ENCODE data around the gene MCRS1.
"Not testable (repeated sequence)": the region's sequence is repeated elsewhere in the genome, so short reads cannot be mapped to it uniquely, and the experiment has no call there.

Gene MCRS1, protein sequence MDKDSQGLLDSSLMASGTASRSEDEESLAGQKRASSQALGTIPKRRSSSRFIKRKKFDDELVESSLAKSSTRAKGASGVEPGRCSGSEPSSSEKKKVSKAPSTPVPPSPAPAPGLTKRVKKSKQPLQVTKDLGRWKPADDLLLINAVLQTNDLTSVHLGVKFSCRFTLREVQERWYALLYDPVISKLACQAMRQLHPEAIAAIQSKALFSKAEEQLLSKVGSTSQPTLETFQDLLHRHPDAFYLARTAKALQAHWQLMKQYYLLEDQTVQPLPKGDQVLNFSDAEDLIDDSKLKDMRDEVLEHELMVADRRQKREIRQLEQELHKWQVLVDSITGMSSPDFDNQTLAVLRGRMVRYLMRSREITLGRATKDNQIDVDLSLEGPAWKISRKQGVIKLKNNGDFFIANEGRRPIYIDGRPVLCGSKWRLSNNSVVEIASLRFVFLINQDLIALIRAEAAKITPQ

DNA sequence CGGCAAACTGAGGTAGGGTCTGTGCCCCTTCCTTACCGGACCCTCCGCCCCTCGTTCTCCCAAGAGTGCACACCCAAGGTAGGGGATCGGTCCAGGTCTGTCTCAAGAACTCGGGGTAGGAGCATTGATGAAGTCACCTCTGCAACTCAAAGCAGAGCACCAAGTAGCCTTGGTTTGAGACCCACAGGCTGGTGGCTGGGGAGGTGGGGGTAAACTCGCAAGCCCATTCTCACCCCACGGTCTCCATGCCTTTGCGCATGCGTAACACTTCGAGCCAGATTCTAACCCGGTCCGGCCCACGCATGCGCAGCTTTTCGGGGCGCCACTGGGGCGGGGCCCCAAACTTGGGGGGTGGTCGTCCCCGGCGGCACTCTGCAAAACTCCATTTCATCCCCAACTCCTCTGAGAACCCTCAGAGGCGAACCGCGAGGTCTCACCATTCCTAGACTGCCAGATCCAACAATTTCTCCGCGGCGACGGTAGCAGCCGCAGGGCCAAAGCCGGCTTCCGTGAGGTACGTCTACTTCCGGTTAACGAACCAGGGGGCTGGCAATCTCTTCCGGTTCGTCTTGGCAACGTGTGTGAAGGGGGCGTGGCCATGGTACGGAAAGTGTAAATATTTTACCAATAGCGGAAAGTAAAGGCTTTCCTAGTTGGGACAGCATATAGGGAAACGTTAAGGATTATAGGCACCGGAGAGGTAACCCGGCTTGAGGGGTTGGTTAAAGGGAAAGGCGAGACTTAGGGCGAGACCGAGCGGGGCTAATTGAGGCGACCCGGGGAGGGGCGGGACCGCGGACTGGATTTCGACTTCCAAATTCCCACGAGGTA is at the start of gene MCRS1:
Gene MCRS1 (minus strand): TSS at position 532 of the 831 bp plus-strand sequence. CDS start 1,411 bp downstream, outside the sequence.
- DNase-seq (ENCODE audit: low spot score) = peak; percentile 93

DNA sequence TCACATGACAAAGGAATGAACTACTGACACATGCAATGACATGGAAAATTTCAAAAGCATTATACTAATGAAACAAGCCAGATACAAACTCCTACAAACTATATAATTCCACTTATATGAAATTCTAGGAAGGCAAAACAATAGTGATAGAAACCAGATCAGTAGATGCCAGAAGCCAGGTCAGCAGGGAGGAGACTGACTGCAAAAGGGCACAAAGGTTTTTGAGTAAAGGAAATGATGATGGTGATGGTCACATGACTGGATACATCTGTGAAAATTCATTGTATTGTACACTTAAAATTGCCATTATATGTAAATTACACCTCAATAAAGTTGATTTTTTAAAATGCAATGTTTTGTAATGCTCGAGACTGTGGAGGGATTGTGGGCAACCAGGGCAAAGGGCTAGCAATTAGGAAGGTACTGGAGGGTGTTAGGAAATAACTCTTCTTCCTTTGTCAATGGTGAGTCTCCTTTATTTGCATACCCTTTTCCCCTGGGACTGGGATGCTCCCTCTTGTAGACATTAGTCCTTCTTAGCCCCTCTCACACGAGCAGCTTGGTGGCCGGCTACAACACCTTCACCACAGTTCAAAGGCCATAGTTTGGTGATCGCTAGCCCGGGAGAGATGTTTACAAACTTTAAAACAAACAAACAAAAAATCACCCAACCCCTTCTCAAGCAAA is 48.7 kb upstream of the MCRS1 start:
- DNase-seq (ENCODE audit: low spot score) = no peak

DNA sequence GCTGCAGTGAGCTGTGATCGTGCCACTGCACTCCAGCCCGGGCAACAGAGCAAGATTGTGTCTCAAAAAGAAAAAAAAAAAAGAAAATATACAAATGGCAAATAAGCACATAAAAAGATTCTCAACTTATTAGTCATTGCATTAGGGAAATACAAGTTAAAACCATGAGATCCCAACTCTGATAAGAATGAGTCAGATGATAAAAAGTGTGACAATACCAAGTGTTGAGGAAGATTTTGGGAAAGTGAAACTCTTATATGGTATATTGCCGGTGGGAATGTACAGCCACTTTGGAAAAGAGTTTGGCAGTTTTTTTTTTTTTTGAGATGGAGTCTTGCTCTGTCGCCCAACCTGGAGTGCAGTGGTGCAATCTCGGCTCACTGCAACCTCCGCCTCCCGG is 47.8 kb upstream of the MCRS1 start:
- no peak for DNase-seq (ENCODE audit: low spot score)

DNA sequence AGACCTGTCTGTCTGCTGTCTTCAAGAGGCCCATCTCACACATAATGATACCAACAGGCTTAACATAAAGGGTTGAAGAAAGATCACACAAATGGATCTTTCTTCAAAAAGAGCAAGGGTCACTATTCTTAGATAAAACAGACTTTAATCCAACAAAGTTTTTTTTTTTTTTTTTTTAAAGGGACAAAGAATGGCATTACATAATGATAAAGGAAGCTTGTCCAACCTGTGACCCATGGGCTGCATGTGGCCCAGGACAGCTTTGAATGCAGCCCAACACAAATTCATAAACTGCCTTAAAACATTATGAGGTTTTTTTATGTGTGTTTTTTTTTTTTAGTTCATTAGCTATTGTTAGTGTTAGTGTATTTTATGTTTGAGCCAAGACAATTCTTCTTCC is 44.3 kb upstream of the MCRS1 start:
- DNase-seq (ENCODE audit: low spot score) = no peak

DNA sequence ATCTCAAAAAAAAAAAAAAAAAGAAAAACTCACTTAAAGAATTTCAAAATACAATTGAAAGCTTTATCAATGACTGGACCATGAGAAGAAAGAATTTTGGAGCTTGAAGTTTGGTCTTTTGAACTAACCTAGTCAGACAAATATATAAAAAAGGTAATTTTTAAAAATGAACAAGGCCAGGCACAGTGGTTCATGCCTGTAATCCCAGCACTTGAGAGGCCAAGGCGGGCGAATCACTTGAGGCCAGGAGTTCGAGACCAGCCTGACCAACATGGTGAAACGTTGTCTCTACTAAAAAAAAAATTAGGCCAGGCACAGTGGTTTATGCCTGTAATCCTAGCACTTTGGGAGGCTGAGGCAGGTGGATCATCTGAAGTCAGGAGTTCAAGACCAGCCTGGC is 42.8 kb upstream of the MCRS1 start:
- DNase-seq (ENCODE audit: low spot score) = not testable (repeated sequence)

DNA sequence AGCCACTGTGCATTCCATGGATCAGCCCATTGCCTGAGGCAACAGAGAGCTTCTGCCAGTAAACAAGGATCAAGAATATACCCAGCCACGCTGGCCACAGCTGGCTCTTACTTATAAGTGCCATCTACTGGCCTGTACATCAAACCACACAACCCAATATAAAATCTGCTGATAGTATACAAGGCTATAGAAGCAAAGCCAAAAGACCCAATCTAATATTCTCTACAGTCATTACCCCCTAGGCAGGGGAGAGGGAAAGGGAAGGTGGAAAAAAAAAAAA is 41.9 kb upstream of the MCRS1 start:
- no peak for DNase-seq (ENCODE audit: low spot score)

DNA sequence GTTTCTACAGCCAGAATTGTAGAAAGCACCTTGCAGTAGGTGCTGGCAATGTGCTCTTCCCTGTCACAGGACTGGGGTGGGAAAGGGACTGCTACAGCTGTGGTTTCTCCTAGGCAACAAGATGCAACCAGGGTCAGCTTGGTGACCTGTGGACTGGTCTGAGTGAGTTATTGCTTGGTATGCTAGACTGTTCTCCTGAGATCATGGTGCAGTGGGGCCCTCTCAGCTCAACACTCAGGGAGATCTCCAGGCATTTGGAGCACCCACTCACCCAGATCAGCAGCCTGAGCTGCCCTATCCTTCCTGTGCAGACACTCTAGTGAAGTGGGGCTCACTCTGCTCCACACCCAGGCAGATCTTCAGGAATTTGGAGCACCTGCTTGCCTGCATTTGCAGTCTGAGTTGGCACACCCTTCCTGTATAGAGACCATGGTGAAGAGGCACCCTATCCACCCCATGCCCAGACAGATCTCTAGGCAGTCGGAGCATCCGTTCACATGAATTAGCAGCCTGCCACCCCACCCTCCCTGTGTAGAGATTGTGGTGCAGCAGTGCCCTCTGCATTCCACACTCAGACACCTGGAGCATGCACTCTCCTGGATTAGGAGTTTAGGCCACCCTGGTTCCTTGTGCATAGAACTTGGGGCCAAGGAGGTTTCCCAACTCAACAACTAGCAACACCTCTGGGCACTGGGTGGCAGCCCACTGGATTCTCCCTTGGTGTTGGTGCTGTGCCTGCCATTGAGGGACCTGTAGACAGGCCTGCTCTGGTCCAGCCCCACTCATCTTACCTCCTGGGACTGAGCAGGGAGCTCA is 41.3 kb upstream of the MCRS1 start:
- no peak for DNase-seq (ENCODE audit: low spot score)

DNA sequence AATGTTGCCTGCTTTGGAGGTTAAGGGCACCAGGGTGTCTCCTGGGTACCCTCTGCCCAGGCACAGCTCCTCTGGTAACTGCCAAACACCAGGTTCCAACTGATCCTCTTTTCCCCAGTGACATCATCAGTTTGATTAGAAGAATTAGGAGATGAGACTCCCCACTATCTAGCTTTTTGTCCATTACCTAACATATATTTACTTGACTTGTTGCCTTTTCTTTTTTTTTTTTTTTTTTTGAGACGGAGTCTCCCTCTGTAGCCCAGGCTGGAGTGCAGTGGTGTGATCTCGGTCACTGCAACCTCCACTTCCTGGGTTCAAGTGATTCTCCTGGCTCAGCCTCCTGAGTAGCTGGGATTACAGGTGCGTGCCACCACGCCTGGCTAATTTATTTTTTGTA is 37.6 kb upstream of the MCRS1 start, which contains the start of gene FAM186B:
Gene FAM186B (minus strand): TSS at position 101 of the 400 bp plus-strand sequence. CDS start 162 bp downstream, outside the sequence.
- DNase-seq (ENCODE audit: low spot score) = not testable (repeated sequence)

DNA sequence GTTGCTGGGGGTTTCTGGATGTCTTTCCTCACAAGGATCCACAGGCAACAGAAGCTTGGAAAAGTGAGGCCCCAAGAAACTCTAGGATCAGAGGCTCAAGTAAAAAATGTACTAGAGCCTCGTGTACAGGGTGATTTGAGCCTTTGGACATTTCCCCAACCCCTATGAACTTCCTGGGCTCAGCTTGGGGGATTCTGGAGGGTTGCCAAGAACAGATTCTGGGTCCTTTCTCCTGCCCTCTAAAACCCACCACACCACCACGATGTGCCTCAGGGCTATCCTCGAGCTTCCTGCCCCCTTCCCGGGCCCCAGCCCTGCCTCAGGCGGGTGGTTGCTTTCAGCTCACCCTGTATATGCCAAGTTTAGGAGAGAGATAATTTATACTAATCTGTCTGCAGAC is 36.9 kb upstream of the MCRS1 start:
- DNase-seq (ENCODE audit: low spot score) = no peak

DNA sequence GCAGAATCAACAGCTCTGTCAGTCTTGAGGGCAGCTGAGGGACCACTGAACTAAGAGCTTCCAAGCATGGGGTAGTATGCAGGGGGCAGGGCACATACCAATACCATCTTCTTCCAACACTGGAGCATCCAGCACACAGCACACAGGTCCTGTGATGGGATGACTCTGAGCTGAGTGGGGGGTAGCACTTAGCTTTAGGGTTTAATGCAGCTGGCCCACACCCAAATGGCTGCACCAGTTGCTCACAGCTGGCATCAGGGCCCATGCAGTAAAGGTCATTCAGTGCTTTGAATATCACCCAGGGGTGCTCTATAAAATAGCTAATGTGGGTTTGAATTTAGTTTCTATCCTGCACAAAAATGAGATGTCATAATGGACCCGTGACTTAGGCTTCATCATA is 35.8 kb upstream of the MCRS1 start:
- DNase-seq (ENCODE audit: low spot score) = no peak

DNA sequence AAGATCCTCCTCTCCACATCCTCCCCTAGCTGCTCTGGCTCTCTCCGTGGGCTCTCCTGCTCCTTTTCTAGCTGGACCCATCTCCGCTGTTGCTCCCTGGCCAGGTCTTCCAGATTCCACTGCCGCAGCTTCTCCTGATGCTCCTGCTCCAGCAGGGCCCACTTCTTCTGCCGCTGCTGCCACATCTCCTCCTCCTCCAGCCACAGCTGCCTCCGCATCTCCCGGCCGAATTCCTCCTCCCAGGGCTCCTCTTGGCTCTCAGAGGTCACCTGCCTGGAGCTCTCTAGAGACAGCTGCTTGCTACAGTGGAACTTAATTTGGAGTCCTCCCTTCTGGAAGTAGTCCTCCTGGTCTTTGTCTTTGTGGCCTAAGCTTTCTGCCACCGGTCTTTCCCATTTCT is 32.0 kb upstream of the MCRS1 start:
- DNase-seq (ENCODE audit: low spot score) = no peak

DNA sequence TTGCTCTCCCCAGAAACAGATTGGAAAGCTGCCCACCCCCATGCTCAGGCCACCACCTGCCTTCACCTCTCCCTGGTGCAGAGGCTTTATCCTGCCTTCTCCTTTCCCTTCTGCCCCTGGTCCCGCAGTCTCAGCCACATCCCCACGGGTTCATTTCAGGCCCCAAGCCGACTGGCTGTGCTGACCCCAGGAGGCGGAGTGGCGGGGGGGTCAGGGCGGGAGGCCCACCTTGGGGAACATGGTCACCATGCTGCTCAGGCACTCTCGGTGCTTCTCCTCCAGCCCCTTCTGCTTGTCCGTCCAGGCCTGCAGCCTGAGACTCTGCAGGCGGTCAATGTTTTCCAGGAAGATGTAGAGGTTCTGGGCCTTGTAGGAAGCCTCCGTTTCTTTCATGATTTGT is 30.6 kb upstream of the MCRS1 start:
- no peak for DNase-seq (ENCODE audit: low spot score)

DNA sequence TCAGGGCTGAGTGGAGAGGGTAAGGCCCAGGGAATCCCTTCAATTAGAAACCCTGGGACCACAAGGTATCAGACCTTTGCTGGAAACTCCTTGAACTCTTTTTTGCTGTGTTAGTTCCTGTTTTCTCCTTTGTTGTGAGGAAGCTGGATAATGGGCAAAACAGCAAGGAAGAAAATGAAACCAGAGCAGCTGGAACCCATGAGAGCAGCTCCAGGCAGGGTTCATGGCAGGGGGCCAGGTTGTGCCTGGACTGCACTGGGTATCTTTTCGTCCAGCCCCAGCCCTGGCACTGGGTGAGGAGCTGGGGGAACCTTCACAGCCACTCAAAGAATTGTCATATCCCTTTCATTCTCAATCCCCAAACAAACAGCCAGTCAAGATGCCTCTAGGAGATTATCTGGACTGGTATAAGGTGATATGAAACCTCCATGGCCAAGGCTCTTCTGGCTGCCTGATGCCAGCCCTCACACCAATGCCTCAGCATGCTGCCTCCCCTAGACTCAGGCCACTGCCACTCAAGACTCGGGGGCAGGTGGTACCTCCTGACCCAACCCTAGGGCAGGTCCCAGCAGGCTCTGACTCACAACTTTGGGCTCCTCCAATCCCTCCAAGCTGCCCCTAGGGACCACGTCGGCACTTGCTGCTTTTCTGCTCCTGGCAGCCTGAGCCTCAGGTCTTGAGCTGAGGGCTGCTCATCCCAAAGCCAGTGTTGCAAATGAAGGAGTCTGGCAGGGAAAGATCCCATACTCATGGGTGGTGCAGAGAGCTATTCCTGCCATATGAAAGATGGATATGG is 21.0 kb upstream of the MCRS1 start:
- DNase-seq (ENCODE audit: low spot score) = no peak

DNA sequence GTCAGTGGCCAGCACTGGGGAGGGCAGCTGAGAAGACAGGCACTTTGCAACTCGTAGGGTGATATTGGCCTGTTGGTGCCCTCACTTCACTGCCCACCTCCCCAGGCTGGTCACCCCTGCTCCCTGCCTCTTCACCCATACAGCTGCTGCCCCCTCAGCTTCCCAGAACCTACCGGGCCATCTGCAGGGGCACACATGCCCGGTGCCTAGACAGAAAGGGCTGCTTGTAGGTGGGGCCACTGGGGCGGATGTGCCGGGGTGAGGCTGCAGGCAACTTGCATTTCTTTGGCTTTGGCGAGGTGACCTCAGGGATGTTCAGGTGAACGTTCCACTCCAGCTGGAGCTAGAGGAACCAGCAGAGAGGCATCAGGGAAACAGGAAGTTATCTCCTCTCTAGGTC is 20.3 kb upstream of the MCRS1 start:
- no peak for DNase-seq (ENCODE audit: low spot score)

DNA sequence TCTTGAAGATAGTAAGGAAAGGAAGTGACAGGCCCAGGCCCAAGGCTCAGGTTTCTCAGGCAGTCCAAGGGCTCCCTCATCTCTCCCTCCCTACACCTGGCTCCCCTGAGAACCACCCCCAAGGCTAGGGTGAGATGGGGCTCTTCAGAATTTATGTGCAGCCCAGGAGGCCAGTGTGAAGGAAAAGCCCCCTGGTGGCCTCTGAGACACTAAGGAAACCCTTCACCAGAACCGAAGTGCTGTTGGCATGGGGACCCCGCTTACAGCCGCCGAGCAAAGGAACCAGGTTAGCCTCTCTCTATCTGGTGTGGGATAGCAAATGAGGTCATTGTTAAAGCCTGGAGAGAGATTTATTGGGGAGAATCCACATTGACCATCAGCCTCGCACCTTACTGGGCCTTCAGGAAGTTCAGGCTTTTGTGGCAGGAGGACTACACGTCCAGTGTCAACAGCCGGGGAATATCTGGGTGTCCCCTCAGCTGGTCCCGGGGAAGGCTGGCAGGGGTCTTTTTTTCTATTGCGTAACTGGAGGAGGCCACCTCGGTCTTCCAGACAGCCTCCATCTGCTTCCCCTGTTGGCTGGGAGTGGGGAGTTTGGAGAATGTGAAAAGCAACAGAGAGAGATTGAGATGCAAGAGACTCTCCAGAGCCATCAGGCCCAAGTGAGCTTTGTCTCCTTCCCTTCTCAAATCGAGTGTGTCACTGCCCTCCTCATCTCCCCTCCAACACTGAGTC is 19.4 kb upstream of the MCRS1 start:
- no peak for DNase-seq (ENCODE audit: low spot score)

DNA sequence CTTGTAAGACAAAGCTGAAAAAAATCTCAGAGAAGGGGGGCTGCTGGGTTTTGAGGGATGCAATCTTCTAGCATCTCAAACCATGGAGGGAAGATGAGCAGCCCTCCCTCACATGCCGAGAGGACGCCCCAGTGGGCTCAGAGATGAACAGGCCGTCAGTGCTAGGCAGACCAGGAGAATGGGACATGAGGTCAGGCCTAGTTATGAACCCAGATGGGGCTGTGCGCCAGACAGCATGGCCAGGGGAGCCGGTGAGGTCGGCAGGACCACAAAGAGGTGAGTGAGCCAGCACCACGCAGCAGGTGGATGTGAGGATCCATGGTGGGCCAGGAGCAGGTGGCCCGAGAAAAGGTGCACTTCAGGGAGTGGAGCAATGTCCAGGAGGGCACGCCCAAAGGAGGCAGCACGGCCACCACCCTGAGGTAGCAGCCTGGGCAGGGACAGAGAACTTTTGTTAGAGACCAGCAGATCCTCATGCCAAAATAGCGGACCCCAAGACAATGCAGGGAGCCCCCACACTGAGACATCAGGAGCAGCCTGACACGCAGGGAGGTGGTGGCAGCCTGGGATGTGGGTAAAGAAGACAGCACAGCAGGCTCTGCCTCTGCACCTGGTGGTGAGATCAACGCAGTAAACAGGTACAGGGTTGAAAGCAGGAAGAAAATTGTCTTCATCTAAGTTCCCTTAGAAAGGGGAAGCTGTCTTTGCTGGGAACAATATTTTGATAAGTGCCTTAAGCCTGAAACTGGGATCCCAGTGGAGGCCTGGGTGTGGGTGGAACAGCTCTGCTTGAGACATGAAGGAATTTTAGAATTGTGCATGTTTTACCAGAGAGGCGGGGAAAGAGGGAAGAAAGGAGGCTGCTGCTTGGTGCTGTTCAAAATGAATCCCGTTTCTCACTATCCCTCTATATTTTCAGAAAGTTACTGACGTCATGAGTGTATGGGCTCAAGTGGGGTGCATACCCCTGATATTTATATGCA is 17.8 kb upstream of the MCRS1 start:
- no peak for DNase-seq (ENCODE audit: low spot score)

DNA sequence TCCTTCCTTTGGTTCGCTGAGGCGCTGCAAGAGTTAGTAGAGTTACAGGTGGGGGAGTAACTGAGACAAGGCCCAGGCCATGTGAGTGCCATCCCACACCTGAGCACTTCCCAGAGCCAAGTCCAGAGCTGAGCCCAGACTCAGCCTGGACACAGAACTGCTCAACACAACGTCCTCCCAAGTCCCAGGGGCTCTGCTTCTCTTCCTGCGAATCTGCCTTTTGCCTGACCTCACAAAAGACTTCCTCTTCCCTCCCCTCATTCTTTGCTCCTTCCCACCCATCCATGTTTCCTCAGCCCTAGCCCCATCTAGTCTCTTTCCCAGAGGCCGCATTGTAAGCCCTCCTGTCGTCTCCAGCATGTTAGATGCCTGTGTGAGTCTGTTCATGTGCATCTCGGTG is 16.6 kb upstream of the MCRS1 start:
- DNase-seq (ENCODE audit: low spot score) = no peak

DNA sequence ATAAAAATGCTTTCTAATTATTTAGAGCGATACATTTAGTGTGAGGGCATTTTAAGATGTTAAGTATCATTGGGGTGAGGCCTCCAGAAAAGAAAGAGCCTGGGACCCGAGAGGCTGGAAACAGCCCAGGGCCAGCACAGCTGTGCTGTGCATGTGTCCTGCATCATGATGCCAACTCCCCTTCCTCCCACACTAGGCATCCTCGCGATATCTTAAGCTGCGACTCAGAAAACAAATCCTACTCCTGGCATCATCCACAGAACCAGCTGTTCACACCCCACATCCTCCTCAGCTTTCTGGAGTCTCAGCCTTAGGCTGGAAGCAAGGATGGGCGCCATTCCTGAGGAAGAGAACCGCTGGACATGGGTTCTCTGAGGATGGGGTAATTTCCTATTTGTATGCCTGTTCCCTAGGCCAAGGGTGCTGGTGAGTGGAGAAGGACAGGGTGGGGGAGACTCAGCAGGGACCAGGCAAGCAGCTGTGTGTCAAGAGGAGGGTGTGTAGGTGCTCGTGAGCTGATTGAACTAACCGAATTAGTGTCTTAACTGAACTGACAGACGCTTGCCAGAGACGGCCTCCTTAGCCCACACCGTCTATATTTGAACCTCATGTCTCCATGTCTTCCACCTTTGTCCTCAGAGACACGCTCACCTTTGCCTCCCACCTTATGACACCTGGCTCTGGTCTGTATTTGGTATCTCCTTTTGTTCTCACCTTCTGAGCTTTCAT is 15.6 kb upstream of the MCRS1 start:
- DNase-seq (ENCODE audit: low spot score) = no peak

Data from cerebellar cortex (tissue), 1 donor.